GM23248 (cell line): Measurements from ENCODE around the gene PDE8A.

Experiments used
- EZH2 ChIP-seq: fragments of 200-600 bp; sonication (generic); IDR thresholded peaks from 2 replicates; pipeline ENCODE4 v1.6.1; 2018; ENCODE audit warnings: antibody characterized with exemption, mild to moderate bottlenecking; ENCODE audit not compliant: insufficient read depth, poor library complexity, severe bottlenecking
- EZH2phosphoT487 ChIP-seq: fragments of 200-600 bp; sonication (generic); IDR thresholded peaks from 2 replicates; pipeline ENCODE4 v1.6.1; 2018; ENCODE audit warnings: antibody characterized with exemption, moderate library complexity, mild to moderate bottlenecking, low read depth; ENCODE audit not compliant: insufficient read depth

GRCh38 chr15:85097250-85097649, 115.6 kb downstream of the PDE8A start:
- TF ChIP-seq EZH2phosphoT487 (no peak), EZH2 (no peak)
